Activated CD8-positive, alpha-beta memory T cell treated with anti-CD3 and anti-CD28 coated beads, Interleukin-2, amount 50 U/mL, for 1 hour (primary cell): Measurements from ENCODE around the gene SH3BGRL2.

Experiments
- DNase-seq: peaks from one replicate; pipeline ENCODE4 v3.0.0-alpha.2; 2020; ENCODE audit errors: extremely low read depth

SH3BGRL2 gene

DNA sequence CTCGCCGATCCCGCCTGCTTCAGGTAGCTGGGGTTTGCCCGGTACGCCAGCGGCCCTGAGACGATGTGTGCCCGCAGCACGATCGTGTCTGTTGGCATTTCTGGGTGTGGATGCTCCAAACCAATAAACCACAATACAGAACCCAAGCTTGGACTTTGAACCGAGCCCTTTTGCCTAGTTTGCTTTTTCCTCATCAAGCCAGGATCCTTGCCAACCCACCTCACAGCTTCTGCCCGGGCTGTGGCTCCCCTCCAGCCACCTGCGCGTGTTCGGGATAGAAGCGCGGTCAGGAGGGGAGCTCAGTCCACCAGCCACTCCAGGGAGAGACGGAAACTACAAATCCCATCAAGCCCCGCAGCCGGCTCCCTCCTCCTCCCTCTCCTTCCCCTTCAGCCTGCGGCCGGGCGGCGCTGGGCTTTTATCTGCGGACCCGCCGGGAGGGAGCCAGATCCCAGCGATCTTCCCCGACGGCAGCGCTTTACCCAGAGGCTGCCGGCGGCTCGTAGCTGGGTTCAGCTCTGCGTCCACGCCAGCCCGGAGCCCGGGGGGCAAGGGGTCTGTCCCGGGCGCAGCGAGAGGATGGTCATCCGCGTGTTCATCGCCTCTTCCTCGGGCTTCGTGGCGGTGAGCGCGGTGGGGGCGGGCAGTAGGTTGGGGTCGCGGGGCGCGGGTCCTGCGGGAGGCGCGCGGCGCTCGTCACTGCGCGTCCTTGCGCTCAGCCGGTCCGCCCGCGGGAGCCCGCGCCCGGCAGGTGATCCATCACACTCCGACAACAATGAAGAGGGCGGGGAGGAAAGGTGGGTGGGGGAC is at the start of gene SH3BGRL2:
Gene SH3BGRL2, plus strand, starts transcription at position 447 of the 810 bp plus-strand sequence. Its CDS starts 133 bp downstream, at position 580.
- no peak for DNase-seq

GRCh38 chr6:79584332-79584731 is 46.8 kb upstream of the SH3BGRL2 start:
- DNase-seq, result no peak

DNA sequence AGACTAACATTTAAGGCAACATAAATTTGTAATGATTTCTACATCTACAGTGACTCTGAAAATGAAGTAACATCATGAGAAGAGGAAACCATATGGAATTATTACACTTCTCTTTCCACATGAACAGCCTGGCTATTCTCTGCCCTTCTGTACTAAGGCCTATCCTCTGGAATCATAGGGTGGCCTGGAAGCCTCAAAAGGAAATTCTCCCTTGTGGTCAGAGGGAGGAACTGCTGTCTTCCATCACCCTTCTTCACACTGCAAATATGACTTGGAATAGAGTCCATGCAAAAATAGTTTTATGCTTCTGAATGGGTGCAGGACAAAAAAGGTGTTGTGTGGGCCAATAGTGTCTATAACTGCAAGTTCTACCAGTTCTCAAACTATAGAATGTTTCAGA is 44.6 kb upstream of the SH3BGRL2 start:
- no peak for DNase-seq

DNA sequence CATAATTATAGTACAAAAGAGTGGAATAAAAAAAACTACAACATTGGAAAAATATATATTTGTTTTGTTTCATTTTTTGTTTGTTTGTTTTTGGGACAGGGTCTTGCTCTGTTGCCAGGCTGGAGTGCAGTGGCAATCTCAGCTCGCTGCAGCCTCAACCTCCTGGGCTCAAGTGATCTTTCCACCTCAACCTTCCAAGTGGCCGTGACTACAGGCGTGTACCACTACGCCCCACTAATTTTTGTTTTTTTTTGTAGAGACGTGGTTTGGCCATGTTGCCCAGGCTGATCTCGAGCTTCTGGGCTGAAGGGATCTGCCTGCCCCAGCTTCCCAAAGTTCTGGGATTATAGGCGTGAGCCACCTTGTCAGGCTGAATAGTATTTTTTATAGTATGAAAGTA is 41.4 kb upstream of the SH3BGRL2 start:
- DNase-seq, result no peak

DNA sequence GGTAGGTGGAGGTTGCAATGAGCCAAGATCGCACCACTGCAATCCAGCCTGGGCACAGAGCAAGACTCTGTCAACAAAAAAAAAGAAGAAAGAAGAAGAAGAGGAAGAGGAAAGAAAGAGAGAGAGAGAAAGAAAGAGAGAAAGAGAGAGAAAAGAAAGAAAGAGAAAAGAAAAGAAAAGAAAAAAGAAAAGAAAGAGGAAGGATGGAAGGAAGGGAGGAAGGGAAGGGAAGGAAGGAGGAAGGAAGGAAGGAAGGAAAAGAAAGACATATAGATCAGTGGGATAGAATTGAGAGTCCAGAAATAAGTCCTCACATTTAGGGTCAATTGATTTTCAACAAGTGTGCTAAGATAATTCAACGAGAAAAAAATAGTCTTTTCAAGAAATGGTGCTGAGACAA is 34.0 kb upstream of the SH3BGRL2 start:
- DNase-seq, result no peak

- DNase-seq, result no peak
Measured at GRCh38 chr6:79598012-79598411, 33.1 kb upstream of the SH3BGRL2 start.

GRCh38 chr6:79599725-79600259 is 31.3 kb upstream of the SH3BGRL2 start:
- no peak for DNase-seq

DNA sequence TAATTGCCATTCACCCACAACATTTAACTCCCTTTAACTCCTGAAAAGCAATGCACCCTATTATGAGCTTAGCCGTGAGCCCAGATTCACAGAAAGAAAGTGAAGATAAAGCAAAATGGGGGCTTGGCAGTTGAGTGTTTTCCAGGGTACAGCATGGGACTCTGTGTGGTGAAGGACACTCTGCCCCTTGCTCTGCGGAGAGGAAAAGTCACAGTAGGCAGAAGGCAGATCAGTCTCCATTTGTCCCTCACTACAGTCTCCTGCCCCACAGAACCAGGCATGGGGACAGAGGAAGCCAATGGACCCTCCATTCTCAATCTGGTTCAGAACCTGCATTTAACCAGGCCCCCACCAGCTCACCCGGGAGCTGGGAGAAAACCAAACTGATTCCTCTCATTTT is 30.8 kb upstream of the SH3BGRL2 start:
- DNase-seq, result no peak

- no peak for DNase-seq
Measured at GRCh38 chr6:79600812-79601609, 30.1 kb upstream of the SH3BGRL2 start.

DNA sequence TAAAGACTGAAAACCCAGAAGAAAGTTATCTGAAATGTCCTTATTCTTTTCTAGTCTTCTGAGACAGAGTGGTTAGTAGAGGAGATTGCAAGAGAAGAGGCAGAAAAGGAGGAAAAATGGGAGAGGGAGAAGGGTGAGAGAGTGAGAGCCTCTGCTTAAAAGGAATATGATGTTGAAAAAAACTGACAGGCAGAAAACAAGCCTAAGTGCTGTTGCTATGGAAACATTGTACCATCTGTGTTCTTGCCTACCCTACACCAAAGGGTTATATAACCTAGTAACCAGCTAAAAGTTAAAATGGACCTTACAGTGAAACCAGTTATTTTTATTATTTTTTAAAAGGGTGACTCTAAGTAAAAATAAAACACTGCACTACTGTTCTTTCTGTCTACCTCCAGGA is 28.3 kb upstream of the SH3BGRL2 start:
- no peak for DNase-seq

- DNase-seq, result no peak
Measured at GRCh38 chr6:79604583-79605037, 26.5 kb upstream of the SH3BGRL2 start.

DNA sequence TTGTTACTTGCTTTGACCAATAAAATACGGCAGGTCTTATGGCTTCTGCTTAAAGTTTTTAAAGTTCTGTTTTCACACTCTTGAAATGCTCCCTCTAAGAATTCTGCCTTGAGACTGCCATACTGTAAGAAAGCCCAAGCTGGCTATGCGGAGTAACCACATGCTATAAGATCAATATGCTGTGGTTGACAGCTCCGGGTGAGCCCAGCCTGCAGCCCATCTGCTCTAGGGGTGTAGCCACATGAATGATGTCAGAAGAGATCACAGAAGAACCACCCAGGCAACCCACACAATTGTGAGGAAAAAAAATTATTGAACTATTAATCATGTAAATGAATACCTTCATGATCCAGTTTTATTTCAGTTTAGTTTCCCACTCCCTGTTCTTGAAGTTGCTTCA is 26.1 kb upstream of the SH3BGRL2 start:
- DNase-seq, result no peak

DNA sequence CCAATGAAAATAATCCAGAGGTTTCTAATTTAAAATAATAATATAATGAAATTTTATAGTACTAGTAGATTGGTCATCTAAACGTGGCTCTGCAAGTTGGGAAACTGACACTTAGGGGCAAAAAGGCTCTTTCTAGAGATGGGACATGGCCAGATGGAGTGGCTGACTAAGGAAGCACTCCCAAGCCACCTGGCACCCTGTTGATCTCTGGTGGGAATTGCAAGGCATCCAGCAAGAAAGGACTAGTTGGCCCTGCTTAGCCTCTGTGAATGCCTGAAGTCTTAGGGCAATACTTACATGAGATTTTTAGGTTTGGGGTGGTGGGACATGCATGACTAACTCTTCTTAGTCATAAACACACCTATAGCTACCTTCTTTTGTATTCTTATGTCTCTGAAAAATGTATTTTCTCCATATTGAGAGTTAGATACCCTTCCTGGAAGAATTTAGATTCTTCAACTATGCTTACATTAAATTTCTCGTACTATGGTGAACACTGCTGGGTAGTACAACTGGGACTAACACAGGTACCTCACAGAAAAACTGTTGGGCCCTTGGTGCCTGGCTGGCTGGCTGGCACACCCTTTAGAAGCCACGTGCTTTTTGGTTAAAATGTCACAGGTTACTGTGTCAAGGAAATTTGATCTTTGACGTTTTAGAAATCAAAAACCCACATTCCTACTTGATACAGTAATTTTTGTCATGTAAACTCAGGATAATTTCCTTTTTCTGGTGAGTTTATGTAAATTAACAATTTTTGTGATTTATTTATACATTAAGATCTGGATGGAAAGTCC is 25.0 kb upstream of the SH3BGRL2 start:
- no peak for DNase-seq

GRCh38 chr6:79607000-79607399 is 24.1 kb upstream of the SH3BGRL2 start:
- no peak for DNase-seq

- DNase-seq, result no peak
Measured at GRCh38 chr6:79608334-79609224, 22.6 kb upstream of the SH3BGRL2 start.

DNA sequence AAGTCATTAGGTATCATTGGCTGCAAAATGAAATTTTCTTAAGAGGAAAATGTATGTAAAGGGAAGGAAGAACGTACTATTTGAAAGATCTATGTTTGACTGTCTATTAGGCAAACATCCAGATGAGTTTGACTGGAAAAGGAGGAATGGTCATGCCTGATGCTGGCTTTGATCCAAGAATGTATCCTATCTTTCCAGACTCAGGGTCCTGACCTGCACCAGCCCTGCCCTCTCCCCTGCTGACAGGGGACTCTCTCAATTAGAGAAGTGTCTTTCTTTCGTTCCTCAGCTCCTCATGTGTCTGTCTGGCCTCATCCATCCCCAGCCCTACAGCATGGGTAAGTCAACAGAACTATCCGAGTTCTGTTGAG is 21.9 kb upstream of the SH3BGRL2 start:
- DNase-seq, result no peak

- no peak for DNase-seq
Measured at GRCh38 chr6:79610306-79611009, 20.7 kb upstream of the SH3BGRL2 start.

GRCh38 chr6:79612457-79612856 is 18.7 kb upstream of the SH3BGRL2 start:
- DNase-seq, result no peak

DNA sequence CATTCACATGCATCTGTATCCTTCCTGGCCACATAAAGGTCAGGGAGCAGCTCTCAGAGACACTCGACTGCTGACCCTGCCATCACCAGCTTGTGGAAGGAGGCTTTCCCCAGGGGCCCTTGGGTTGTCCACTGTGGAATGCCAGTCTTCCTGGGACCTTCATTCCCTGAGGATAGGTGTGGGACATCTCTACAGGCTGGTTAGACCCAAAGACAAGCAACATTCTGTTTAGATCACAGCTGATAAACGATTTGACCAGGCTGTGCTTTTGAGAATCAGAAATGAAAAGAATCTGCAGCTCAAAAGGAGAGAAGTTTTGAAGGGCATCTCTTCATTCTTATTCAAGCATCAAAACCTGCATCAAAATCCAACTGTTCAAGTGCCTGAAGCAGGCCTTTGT is 18.2 kb upstream of the SH3BGRL2 start:
- no peak for DNase-seq

GRCh38 chr6:79613912-79614311 is 17.2 kb upstream of the SH3BGRL2 start:
- no peak for DNase-seq
